ENCODE measurements around the gene NEURL1. TPM values are rescaled to one million over a fixed set of nuclear protein-coding genes. Genes with fewer than 3 reads are reported as not detected.

The NEURL1 gene
- polyA plus RNA-seq, 3 donors, result 3.0 to 17.2 (median 3.3) TPM

DNA sequence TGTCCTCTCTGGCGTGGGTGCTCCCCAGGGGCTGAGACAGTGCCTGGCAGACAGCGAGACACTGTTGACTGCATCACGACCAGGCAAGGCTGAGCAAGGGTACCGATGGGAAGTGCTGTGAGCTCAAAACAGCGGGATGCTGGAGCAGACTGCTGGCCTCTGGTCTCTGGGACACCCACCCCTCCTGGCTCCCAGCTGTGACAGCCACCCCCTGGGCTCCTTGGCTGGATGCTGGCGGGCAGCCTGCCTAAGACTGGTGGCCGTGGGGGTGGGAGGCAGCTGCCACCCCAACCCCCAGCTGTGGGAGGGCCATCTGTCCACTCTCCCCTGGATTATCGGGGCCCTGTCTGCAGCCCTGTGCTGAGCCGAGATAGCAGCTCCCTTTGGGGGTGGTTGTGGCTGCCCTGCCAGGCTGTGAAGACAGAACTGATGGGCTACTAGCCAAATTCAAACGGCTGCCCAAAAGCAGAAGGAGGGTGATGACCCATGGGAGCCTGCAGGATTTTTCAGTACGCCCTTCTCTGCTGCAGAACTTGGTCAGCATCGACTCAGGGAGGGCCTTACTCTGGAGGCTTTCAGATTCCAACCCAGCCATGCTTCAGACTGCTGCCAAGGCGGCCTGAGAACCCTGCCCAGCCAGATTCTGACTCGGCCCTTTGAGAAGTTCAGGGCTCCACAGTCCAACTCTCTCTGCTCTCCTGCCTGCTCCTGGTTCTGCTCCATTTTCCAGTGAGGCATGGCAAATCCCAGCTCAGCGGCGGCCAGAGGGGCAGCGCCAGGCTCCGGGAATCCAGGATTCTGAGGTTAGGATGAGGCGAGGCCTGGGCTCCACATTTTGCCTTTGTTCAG is 125.3 kb downstream of the NEURL1 start:
- no peaks in the 10 kb centered on the region for H3K79me2 ChIP-seq (ENCODE audit: insufficient read depth, low read length)

DNA sequence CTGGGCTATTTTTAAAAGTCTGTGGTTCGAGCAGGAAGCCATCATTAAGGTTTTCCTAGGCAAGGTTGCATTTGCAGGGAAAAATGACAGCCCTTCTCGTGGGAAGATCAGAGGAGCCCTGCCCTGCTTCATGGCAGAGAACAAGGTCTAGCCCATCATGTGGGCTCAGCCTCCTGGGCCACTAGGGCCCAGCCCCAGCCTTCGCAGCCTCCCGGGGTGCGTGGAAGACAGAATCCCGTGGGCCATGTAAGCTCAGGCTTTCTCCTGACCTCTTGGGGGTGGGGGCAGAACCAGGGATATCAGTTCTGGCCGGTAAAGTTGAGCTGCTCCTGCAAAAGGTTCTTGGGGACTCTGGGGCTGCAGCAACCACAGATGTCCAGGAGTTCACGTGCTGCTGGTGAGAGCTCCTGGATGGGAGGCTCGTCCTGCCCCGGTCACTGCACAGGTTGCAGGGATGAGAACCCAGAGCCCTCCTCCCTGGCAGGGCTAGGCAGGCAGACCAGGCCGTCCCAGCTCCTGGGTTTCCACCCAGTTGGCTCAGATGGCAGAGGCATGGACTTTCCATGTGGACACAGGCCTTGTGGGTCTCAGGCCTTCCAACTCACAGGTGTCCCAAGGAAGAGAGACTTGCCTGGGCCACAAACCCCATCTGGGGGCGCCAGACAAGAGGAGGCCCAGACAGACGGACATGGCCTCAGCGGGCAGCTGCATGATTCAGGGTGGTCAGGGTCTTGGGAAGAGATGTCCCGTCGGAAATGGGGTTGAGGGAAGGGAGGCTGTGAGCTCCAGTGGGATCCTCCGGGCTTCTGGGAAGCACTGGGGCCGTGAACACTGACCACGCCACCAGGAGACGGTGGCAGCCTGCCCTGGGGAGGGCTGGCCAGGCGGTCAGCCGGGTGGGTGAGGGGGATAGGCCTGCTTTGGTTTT is 126.2 kb downstream of the NEURL1 start:
- H3K27me3 Mint-ChIP-seq (ENCODE audit: low read depth in 3 of 3), result peaks cover 0 to 9% (median 1%) of the 10 kb centered on the region in 3 donors
- Histone ChIP-seq H3K79me2 (ENCODE audit: insufficient read depth, low read length) (no peaks in the 10 kb centered on the region), H3K4me2 (replicated peaks; ENCODE audit: extremely low read depth, low read length, poor library complexity, severe bottlenecking) (no peak overlapping the region), H3K9ac (ENCODE audit: insufficient read depth, low read length, poor library complexity, severe bottlenecking) (no peak overlapping the region), H3K4me1 (ENCODE audit: control insufficient read depth in 1 of 2, insufficient read depth in 2 of 2, low read length in 2 of 2) (no peaks in the 10 kb centered on the region), H3K4me3 (replicated peaks in 1 of 3; ENCODE audit: low read depth in 2 of 3, low read length in 3 of 3) (no peak overlapping the region), H3K36me3 (replicated peaks in 1 of 2; ENCODE audit: control insufficient read depth in 1 of 2, insufficient read depth in 2 of 2, low read length in 2 of 2) (no peaks in the 10 kb centered on the region), H3K9me3 (replicated peaks in 1 of 2; ENCODE audit: control insufficient read depth in 1 of 2, insufficient read depth in 1 of 2, low read length in 2 of 2) (no peaks in the 10 kb centered on the region), H2AFZ (ENCODE audit: insufficient read depth, low read depth, low read length, poor library complexity, severe bottlenecking) (no peak overlapping the region), H3K27ac (ENCODE audit: low read depth in 1 of 2, low read length in 2 of 2) (no peak overlapping the region), H4K20me1 (ENCODE audit: insufficient read depth, low read length) (no peaks in the 10 kb centered on the region), H3K27me3 (ENCODE audit: control insufficient read depth in 2 of 2, insufficient read depth in 2 of 2, low read length in 2 of 2) (no peaks in the 10 kb centered on the region)
- TF ChIP-seq, protein P1, sequence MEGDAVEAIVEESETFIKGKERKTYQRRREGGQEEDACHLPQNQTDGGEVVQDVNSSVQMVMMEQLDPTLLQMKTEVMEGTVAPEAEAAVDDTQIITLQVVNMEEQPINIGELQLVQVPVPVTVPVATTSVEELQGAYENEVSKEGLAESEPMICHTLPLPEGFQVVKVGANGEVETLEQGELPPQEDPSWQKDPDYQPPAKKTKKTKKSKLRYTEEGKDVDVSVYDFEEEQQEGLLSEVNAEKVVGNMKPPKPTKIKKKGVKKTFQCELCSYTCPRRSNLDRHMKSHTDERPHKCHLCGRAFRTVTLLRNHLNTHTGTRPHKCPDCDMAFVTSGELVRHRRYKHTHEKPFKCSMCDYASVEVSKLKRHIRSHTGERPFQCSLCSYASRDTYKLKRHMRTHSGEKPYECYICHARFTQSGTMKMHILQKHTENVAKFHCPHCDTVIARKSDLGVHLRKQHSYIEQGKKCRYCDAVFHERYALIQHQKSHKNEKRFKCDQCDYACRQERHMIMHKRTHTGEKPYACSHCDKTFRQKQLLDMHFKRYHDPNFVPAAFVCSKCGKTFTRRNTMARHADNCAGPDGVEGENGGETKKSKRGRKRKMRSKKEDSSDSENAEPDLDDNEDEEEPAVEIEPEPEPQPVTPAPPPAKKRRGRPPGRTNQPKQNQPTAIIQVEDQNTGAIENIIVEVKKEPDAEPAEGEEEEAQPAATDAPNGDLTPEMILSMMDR (IDR thresholded peaks at IDR 0.05), result no peak
- no peaks in the 10 kb centered on the region for H3K36me3 Mint-ChIP-seq
- no peak overlapping the region for H3K27ac Mint-ChIP-seq
- intact Hi-C loops (cut with micrococcal nuclease), result no loop called here
- H3K9me3 Mint-ChIP-seq, result peaks cover 0 to 2% (median 0%) of the 10 kb centered on the region in 7 donors
- no peaks in the 10 kb centered on the region for H3K4me1 Mint-ChIP-seq
- WGBS (ENCODE audit: insufficient coverage), result 90% methylated on average over 18 of the region's 22 CpGs
- no peak for DNase-seq
- no peak overlapping the region for H3K4me3 Mint-ChIP-seq

More for the DNA sequence above, 125.3 kb downstream of the NEURL1 start:
- Histone ChIP-seq H3K9me3 (replicated peaks in 1 of 2; ENCODE audit: control insufficient read depth in 1 of 2, insufficient read depth in 1 of 2, low read length in 2 of 2) (no peaks in the 10 kb centered on the region), H3K27ac (ENCODE audit: low read depth in 1 of 2, low read length in 2 of 2) (no peak overlapping the region), H3K4me2 (replicated peaks; ENCODE audit: extremely low read depth, low read length, poor library complexity, severe bottlenecking) (no peak overlapping the region), H2AFZ (ENCODE audit: insufficient read depth, low read depth, low read length, poor library complexity, severe bottlenecking) (no peak overlapping the region), H3K36me3 (replicated peaks in 1 of 2; ENCODE audit: control insufficient read depth in 1 of 2, insufficient read depth in 2 of 2, low read length in 2 of 2) (no peaks in the 10 kb centered on the region), H3K4me1 (ENCODE audit: control insufficient read depth in 1 of 2, insufficient read depth in 2 of 2, low read length in 2 of 2) (no peaks in the 10 kb centered on the region), H4K20me1 (ENCODE audit: insufficient read depth, low read length) (no peaks in the 10 kb centered on the region), H3K9ac (ENCODE audit: insufficient read depth, low read length, poor library complexity, severe bottlenecking) (no peak overlapping the region), H3K27me3 (ENCODE audit: control insufficient read depth in 2 of 2, insufficient read depth in 2 of 2, low read length in 2 of 2) (no peaks in the 10 kb centered on the region), H3K4me3 (replicated peaks in 1 of 3; ENCODE audit: low read depth in 2 of 3, low read length in 3 of 3) (no peak overlapping the region)
- no peaks in the 10 kb centered on the region for H3K4me1 Mint-ChIP-seq
- no peak for DNase-seq
- WGBS (ENCODE audit: insufficient coverage), result 69% methylated on average over 18 of the region's 19 CpGs
- peaks cover 0 to 7% (median 1%) of the 10 kb centered on the region in 3 donors for H3K27me3 Mint-ChIP-seq (ENCODE audit: low read depth in 3 of 3)
- peaks cover 0 to 2% (median 0%) of the 10 kb centered on the region in 7 donors for H3K9me3 Mint-ChIP-seq
- intact Hi-C loops (cut with micrococcal nuclease), result no loop called here
- H3K36me3 Mint-ChIP-seq, result no peaks in the 10 kb centered on the region
- TF ChIP-seq, protein P1 (IDR thresholded peaks at IDR 0.05), result no peak
- no peak overlapping the region for H3K4me3 Mint-ChIP-seq
- no peak overlapping the region for H3K27ac Mint-ChIP-seq
